Kidney (tissue), 14 donors: ENCODE measurements around the gene EHBP1L1. TPM values are rescaled to one million over a fixed set of nuclear protein-coding genes. Genes with fewer than 3 reads are reported as not detected.

Experiments
- DNase-seq, 5 donors: peaks; one replicate each; pipeline ENCODE4 v3.0.0-alpha.2; 2013 to 2020
- FAIRE-seq: peaks from 2 replicates; lab custom pipeline; 2012; peaks lifted over from hg19 to GRCh38; lab: Jason Lieb, UNC
- H3K27ac ChIP-seq, 2 donors: one replicate each; pipeline ENCODE4 v1.7.0; 2013; ENCODE audit warnings: low read depth in 2 of 2, low read length in 2 of 2, inconsistent platforms in 1 of 2
- H3K27me3 ChIP-seq: one replicate; pipeline ENCODE4 v1.7.1; 2013; ENCODE audit warnings: low read length, inconsistent platforms; ENCODE audit not compliant: control insufficient read depth, insufficient read depth
- H3K36me3 ChIP-seq, 3 donors: one replicate each; pipeline versions ENCODE4 v1.7.0 to v1.7.1; 2013; ENCODE audit warnings: low read length in 3 of 3, control low read depth in 1 of 3, inconsistent platforms in 1 of 3; ENCODE audit not compliant: insufficient read depth in 3 of 3, control insufficient read depth in 2 of 3
- H3K4me1 ChIP-seq, 3 donors: one replicate each; pipeline versions ENCODE4 v1.7.0 to v1.7.1; 2013; ENCODE audit warnings: low read length in 3 of 3, inconsistent platforms in 1 of 3, low read depth in 1 of 3; ENCODE audit not compliant: control insufficient read depth in 2 of 3, insufficient read depth in 2 of 3
- H3K4me3 ChIP-seq, 3 donors: one replicate each; pipeline versions ENCODE4 v1.7.0 to v1.8.1; 2013; ENCODE audit warnings: low read length in 3 of 3, control low read depth in 1 of 3, inconsistent platforms in 1 of 3
- H3K9ac ChIP-seq, 3 donors: one replicate each; pipeline versions ENCODE4 v1.7.0 to v1.7.1; 2013; ENCODE audit warnings: low read length in 3 of 3, control low read depth in 1 of 3, inconsistent platforms in 1 of 3
- H3K9me3 ChIP-seq, 3 donors: one replicate each; pipeline versions ENCODE4 v1.7.0 to v1.7.1; 2013; ENCODE audit warnings: low read length in 3 of 3, control low read depth in 1 of 3, inconsistent platforms in 1 of 3; ENCODE audit not compliant: control insufficient read depth in 2 of 3, insufficient read depth in 1 of 3
- intact Hi-C: fragments of 100-400 bp; cut with DNase I; formaldehyde crosslinking; loops from one replicate; pipeline ENCODE4 v1.11.1; 2022
- polyA plus RNA-seq: library from polyadenylated mRNA; stranded (reverse); fragments of 350-450 nt; fragmentation: Illumina TruSeq; extraction: RNeasy Lipid Tissue Mini Kit (QIAGEN cat#74804); gene quantifications from one replicate; pipeline ENCODE4 v1.2.3, GENCODE V29; 2014; ENCODE audit warnings: low read depth, low replicate concordance; ENCODE audit not compliant: insufficient read depth
- total RNA-seq: library from RNA; stranded (reverse); fragmentation: NEBNext Ultra II Directional; extraction: Animal tissue kit (Norgen Biotek cat#: 25700); gene quantifications from one replicate; pipeline ENCODE4 v1.2.1, GENCODE V29; 2021
- TF ChIP-seq, protein P1 (sequence below): IDR thresholded peaks from 3 replicates; pipeline ENCODE4 v1.5.1; 2012; ENCODE audit warnings: mild to moderate bottlenecking, moderate library complexity, borderline replicate concordance; ENCODE audit not compliant: insufficient read depth; ENCODE audit errors: extremely low read depth
- donor health status: control.
- donor health status: control.
- donor health status: control.
- donor health status: control.
- donor health status: control.
- donor health status: DM: yes; HTN: yes; CAD: no.
- donor health status: Normal renal cell carcinoma (clear cell type).

Gene EHBP1L1
- total and polyA plus RNA-seq, 2 donors from 2014 or later: 20.5 to 95.4 TPM

DNA sequence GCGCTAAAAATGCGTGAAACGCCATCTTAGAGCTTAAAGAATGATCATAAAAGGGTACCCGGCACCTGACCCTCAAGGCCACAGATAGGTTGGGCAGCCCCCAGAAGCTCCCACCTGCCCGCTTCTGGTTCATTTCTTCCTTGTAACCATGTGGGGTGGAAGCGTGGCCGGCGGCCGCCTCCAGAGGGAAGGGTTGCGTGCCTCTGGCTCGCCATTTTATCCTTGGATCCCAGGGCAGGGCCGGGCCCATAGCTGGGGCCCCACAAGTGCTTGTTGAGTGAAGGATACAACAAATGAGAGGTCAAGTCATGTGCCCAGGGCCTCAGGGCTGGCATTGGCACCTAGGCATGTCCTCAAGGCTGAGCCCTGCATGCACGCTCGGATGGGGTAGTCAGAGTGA is 45.6 kb downstream of the EHBP1L1 start:
- Histone ChIP-seq H3K36me3 (peaks cover 2 to 13% (median 12%) of the 10 kb centered on the region in 3 donors), H3K9ac (no peak overlapping the region), H3K27me3 (no peaks in the 10 kb centered on the region), H3K4me1 (peaks cover 0 to 11% (median 0%) of the 10 kb centered on the region in 3 donors), H3K4me3 (no peak overlapping the region), H3K9me3 (no peaks in the 10 kb centered on the region), H3K27ac (no peak overlapping the region)
- TF ChIP-seq, protein P1, sequence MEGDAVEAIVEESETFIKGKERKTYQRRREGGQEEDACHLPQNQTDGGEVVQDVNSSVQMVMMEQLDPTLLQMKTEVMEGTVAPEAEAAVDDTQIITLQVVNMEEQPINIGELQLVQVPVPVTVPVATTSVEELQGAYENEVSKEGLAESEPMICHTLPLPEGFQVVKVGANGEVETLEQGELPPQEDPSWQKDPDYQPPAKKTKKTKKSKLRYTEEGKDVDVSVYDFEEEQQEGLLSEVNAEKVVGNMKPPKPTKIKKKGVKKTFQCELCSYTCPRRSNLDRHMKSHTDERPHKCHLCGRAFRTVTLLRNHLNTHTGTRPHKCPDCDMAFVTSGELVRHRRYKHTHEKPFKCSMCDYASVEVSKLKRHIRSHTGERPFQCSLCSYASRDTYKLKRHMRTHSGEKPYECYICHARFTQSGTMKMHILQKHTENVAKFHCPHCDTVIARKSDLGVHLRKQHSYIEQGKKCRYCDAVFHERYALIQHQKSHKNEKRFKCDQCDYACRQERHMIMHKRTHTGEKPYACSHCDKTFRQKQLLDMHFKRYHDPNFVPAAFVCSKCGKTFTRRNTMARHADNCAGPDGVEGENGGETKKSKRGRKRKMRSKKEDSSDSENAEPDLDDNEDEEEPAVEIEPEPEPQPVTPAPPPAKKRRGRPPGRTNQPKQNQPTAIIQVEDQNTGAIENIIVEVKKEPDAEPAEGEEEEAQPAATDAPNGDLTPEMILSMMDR: no peak
- intact Hi-C loops: no loop called here
- FAIRE-seq (no peak), DNase-seq (no peak)

DNA sequence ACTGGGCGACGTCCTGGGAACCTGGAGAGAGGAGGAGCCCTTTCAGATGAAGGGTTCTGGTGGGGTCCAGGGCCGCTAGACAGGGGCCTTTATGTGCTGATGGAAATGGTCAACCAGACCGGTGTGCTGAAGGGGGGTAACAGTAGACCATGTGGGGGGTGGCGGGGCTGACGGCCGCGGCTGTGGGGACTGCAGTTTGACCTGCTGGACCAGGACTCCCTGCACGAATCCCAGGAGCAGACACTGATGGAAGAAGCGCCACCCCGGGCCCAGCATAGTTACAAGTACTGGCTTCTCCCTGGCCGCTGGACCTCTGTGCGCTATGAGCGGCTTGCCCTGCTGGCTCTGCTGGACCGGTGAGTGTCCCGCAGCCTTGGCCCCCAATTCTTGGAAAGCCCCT is 46.2 kb downstream of the EHBP1L1 start:
- H3K4me1 ChIP-seq: peaks cover 0 to 5% (median 0%) of the 10 kb centered on the region in 3 donors
- peaks cover 2 to 17% (median 12%) of the 10 kb centered on the region in 3 donors for H3K36me3 ChIP-seq
- FAIRE-seq (no peak), DNase-seq (no peak)
- no peak overlapping the region for H3K9ac ChIP-seq
- no peaks in the 10 kb centered on the region for H3K27me3 ChIP-seq
- intact Hi-C loops: no loop called here
- no peak overlapping the region for H3K27ac ChIP-seq
- no peak overlapping the region for H3K4me3 ChIP-seq
- TF ChIP-seq, protein P1: no peak
- H3K9me3 ChIP-seq: no peaks in the 10 kb centered on the region

DNA sequence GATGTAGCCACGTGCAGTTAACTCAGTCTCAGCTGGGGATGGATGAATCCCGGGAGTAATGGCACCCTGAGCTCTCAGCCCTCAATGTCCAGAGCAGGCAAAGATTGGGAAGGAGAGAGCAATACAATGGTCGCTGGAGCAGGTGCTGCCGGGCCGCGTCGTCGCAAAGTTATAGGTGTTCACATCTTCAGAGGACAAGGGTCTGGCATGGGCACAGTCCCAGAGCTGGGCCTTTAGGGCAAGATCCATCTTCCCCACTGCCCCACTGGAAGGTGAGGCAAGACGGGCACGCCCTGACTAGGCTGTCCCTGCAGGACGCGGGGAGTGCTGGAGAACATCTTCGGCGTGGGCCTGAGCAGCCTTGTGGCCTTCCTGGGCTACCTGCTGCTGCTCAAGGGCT is 47.3 kb downstream of the EHBP1L1 start:
- Histone ChIP-seq H3K36me3 (peaks cover 4 to 22% (median 14%) of the 10 kb centered on the region in 3 donors), H3K4me3 (no peak overlapping the region), H3K9ac (no peak overlapping the region), H3K9me3 (no peaks in the 10 kb centered on the region), H3K4me1 (no peaks in the 10 kb centered on the region), H3K27me3 (no peaks in the 10 kb centered on the region), H3K27ac (no peak overlapping the region)
- DNase-seq: no peak
- intact Hi-C loops: no loop called here
- FAIRE-seq: no peak
- TF ChIP-seq, protein P1: no peak
